Vagina (tissue), 2 donors: ENCODE measurements around the gene TNRC18. TPM values are rescaled to one million over a fixed set of nuclear protein-coding genes. Genes with fewer than 3 reads are reported as not detected.

Experiments used
- DNase-seq, 2 donors: peaks; one replicate each; pipeline ENCODE4 v3.0.0-alpha.2; 2017; ENCODE audit errors: extremely low spot score in 2 of 2
- H3K27ac ChIP-seq: fragments of 200-600 bp; sonication (generic); one replicate; pipeline ENCODE4 v1.5.1; 2019
- H3K27me3 ChIP-seq: fragments of 200-600 bp; sonication (generic); one replicate; pipeline ENCODE4 v1.5.1; 2019
- H3K36me3 ChIP-seq, 2 donors: fragments of 200-600 bp; sonication (generic); one replicate each; pipeline ENCODE4 v1.5.1; 2017 to 2019
- H3K4me1 ChIP-seq: fragments of 200-600 bp; sonication (generic); one replicate; pipeline ENCODE4 v1.5.1; 2019
- H3K4me3 ChIP-seq, 2 donors: fragments of 200-600 bp; sonication (generic); 1 replicate in 1 of 2; 2 replicates in 1 of 2; pipeline ENCODE4 v1.5.1; 2016 to 2019
- H3K9me3 ChIP-seq: fragments of 200-600 bp; sonication (generic); one replicate; pipeline ENCODE4 v1.5.1; 2019
- POLR2A ChIP-seq, 2 donors: fragments of 450-650 bp; IDR thresholded peaks; one replicate each; pipeline ENCODE4 v1.6.1; 2017; ENCODE audit warnings: antibody characterized with exemption in 2 of 2, mild to moderate bottlenecking in 2 of 2, moderate library complexity in 2 of 2
- POLR2AphosphoS5 ChIP-seq, 2 donors: sonication (generic); formaldehyde crosslinking; IDR thresholded peaks; one replicate each; pipeline ENCODE4 v1.9.0; 2017; ENCODE audit warnings: antibody characterized with exemption in 2 of 2, mild to moderate bottlenecking in 2 of 2, low read depth in 1 of 2; ENCODE audit not compliant: insufficient read depth in 1 of 2
- intact Hi-C: fragments of 100-400 bp; cut with DNase I; formaldehyde crosslinking; loops from one replicate; pipeline ENCODE4 v1.15.1; 2023
- total RNA-seq: library from RNA; depleted of rRNA; stranded (reverse); fragments of >200 nt; gene quantifications from one replicate; pipeline ENCODE4 v1.2.3, GENCODE V29; 2016
- TF ChIP-seq, protein P1 (sequence below), 3 experiments: fragments of 450-650 bp in 2 of 3; fragments of 200-600 bp in 1 of 3; sonication (generic) in 1 of 3; IDR thresholded peaks; one replicate each; pipeline ENCODE4 v1.5.1; 2017 to 2019; ENCODE audit warnings: antibody characterized with exemption in 3 of 3, mild to moderate bottlenecking in 2 of 3, moderate library complexity in 2 of 3

TNRC18 gene
- total RNA-seq, 1 donor from 2014 or later: 79.8 TPM

- peaks cover 84% of the 10 kb centered on the region for H3K4me1 ChIP-seq
- no peak overlapping the region for H3K27ac ChIP-seq
- H3K27me3 ChIP-seq: no peaks in the 10 kb centered on the region
- intact Hi-C loops: no loop called here
- TF ChIP-seq, protein P1, sequence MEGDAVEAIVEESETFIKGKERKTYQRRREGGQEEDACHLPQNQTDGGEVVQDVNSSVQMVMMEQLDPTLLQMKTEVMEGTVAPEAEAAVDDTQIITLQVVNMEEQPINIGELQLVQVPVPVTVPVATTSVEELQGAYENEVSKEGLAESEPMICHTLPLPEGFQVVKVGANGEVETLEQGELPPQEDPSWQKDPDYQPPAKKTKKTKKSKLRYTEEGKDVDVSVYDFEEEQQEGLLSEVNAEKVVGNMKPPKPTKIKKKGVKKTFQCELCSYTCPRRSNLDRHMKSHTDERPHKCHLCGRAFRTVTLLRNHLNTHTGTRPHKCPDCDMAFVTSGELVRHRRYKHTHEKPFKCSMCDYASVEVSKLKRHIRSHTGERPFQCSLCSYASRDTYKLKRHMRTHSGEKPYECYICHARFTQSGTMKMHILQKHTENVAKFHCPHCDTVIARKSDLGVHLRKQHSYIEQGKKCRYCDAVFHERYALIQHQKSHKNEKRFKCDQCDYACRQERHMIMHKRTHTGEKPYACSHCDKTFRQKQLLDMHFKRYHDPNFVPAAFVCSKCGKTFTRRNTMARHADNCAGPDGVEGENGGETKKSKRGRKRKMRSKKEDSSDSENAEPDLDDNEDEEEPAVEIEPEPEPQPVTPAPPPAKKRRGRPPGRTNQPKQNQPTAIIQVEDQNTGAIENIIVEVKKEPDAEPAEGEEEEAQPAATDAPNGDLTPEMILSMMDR (IDR thresholded peaks at IDR 0.05): no peak
- TF ChIP-seq POLR2A (IDR thresholded peaks at IDR 0.05) (no peak), POLR2AphosphoS5 (IDR thresholded peaks at IDR 0.05; ENCODE audit: insufficient read depth in 1 of 2, low read depth in 1 of 2) (no peak)
- H3K36me3 ChIP-seq: peaks cover 0 to 32% of the 10 kb centered on the region in 2 donors
- no peak for DNase-seq
- no peaks in the 10 kb centered on the region for H3K9me3 ChIP-seq
- no peak overlapping the region for H3K4me3 ChIP-seq
Observed at GRCh38 chr7:5379546-5379945, 44.1 kb downstream of the TNRC18 start.

- peaks cover 68% of the 10 kb centered on the region for H3K4me1 ChIP-seq
- intact Hi-C loops: no loop called here
- H3K9me3 ChIP-seq: no peaks in the 10 kb centered on the region
- H3K4me3 ChIP-seq: no peak overlapping the region
- TF ChIP-seq POLR2A (IDR thresholded peaks at IDR 0.05): no peak
- TF ChIP-seq POLR2AphosphoS5 (IDR thresholded peaks at IDR 0.05; ENCODE audit: insufficient read depth in 1 of 2, low read depth in 1 of 2): no peak
- TF ChIP-seq, protein P1 (IDR thresholded peaks at IDR 0.05): no peak
- DNase-seq: no peak
- H3K36me3 ChIP-seq: peaks cover 0 to 49% of the 10 kb centered on the region in 2 donors
- no peak overlapping the region for H3K27ac ChIP-seq
- H3K27me3 ChIP-seq: no peaks in the 10 kb centered on the region
Observed at GRCh38 chr7:5377816-5378215, 45.8 kb downstream of the TNRC18 start.

- Histone ChIP-seq H3K4me1 (peaks cover 62% of the 10 kb centered on the region), H3K4me3 (no peak overlapping the region), H3K27me3 (no peaks in the 10 kb centered on the region), H3K9me3 (no peaks in the 10 kb centered on the region), H3K36me3 (peaks cover 0 to 54% of the 10 kb centered on the region in 2 donors), H3K27ac (no peak overlapping the region)
- intact Hi-C loops: no loop called here
- TF ChIP-seq POLR2A (IDR thresholded peaks at IDR 0.05) (no peak), POLR2AphosphoS5 (IDR thresholded peaks at IDR 0.05; ENCODE audit: insufficient read depth in 1 of 2, low read depth in 1 of 2) (no peak)
- TF ChIP-seq, protein P1 (IDR thresholded peaks at IDR 0.05): no peak
- DNase-seq: no peak
Observed at GRCh38 chr7:5377279-5377678, 46.4 kb downstream of the TNRC18 start.

DNA sequence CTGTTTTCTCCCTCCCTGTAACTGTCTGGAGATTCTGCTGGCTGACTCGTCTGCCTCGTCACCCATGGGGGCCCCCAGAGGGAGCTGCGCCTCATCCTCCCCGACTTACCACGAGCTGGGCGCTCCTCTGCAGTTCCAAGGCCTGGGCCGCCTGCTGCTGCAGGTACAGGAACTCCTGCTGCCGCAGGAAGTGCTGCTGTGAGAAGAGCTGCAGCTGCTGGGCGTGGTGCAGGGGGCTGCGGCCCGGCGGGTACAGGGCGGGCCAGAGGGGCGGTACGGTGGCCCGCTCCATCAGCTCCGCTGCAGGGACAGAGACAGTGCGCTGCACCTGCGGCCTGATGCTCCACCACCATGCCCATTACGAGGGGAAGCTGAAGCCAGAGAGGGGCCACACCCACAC is 47.7 kb downstream of the TNRC18 start:
- no peak for DNase-seq
- H3K27ac ChIP-seq: no peak overlapping the region
- peaks cover 49% of the 10 kb centered on the region for H3K4me1 ChIP-seq
- intact Hi-C loops: no loop called here
- peaks cover 0 to 65% of the 10 kb centered on the region in 2 donors for H3K36me3 ChIP-seq
- H3K4me3 ChIP-seq: no peak overlapping the region
- no peaks in the 10 kb centered on the region for H3K9me3 ChIP-seq
- H3K27me3 ChIP-seq: no peaks in the 10 kb centered on the region
- TF ChIP-seq, protein P1 (IDR thresholded peaks at IDR 0.05): no peak
- TF ChIP-seq POLR2A (IDR thresholded peaks at IDR 0.05) (no peak), POLR2AphosphoS5 (IDR thresholded peaks at IDR 0.05; ENCODE audit: insufficient read depth in 1 of 2, low read depth in 1 of 2) (no peak)

DNA sequence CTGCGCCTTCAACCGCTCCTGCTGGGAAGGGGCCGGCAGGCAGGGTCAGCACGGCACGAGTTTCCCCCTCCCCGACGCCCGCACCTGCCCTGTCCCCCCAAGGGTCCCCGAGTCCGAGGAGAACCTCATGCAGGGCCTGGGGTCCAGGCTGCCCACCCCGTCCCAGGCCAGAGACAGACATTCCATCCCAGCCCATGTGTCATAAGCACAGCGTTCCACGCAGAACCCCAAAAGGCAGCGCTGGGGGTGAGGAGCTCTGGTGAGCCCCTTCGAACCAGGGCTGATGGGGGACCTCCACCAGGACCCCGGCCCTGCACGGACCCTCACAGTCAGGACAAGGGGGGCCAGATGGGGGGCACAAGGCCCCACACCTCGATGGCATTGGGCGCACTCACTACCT is 49.2 kb downstream of the TNRC18 start:
- H3K36me3 ChIP-seq: peaks cover 3 to 78% of the 10 kb centered on the region in 2 donors
- H3K27me3 ChIP-seq: no peaks in the 10 kb centered on the region
- no peak overlapping the region for H3K4me3 ChIP-seq
- H3K4me1 ChIP-seq: peaks cover 34% of the 10 kb centered on the region
- H3K27ac ChIP-seq: no peak overlapping the region
- H3K9me3 ChIP-seq: no peaks in the 10 kb centered on the region
- no peak for DNase-seq
- intact Hi-C loops: loop anchor here (1.0 kb wide), 1 partner anchor 10 kb away; no protein-coding TSS in a partner anchor
- no peak for TF ChIP-seq POLR2AphosphoS5 (IDR thresholded peaks at IDR 0.05; ENCODE audit: insufficient read depth in 1 of 2, low read depth in 1 of 2)
- TF ChIP-seq, protein P1 (IDR thresholded peaks at IDR 0.05): no peak
- no peak for TF ChIP-seq POLR2A (IDR thresholded peaks at IDR 0.05)
